ENCODE data around the gene ZNF236.

GRCh38 chr18:76824145-76824676 is 1.9 kb downstream of the ZNF236 start:
- TF ChIP-seq EP300 (IDR thresholded peaks at IDR 0.05) (no peak), CTCF (IDR thresholded peaks at IDR 0.05) (no peak)
